Measurements from ENCODE around the gene SLC34A1.

Gene SLC34A1

GRCh38 chr5:177430140-177430951, 46.1 kb downstream of the SLC34A1 start:
- TF ChIP-seq CTCF (conservative IDR thresholded peaks at IDR 0.05; ENCODE audit: low read depth, low read length) = no peak
- no peak for DNase-seq (ENCODE audit: low read depth)
- no peak overlapping the region for H3K4me3 ChIP-seq (ENCODE audit: low read depth, low read length)

GRCh38 chr5:177430972-177431316, 46.7 kb downstream of the SLC34A1 start:
- no peak overlapping the region for H3K4me3 ChIP-seq (ENCODE audit: low read depth, low read length)
- DNase-seq (ENCODE audit: low read depth) = no peak
- TF ChIP-seq CTCF (conservative IDR thresholded peaks at IDR 0.05; ENCODE audit: low read depth, low read length) = no peak

GRCh38 chr5:177431317-177432142, 47.3 kb downstream of the SLC34A1 start:
- DNase-seq (ENCODE audit: low read depth) = no peak
- H3K4me3 ChIP-seq (ENCODE audit: low read depth, low read length) = no peak overlapping the region
- no peak for TF ChIP-seq CTCF (conservative IDR thresholded peaks at IDR 0.05; ENCODE audit: low read depth, low read length)

- no peak overlapping the region for H3K4me3 ChIP-seq (ENCODE audit: low read depth, low read length)
- no peak for DNase-seq (ENCODE audit: low read depth)
- TF ChIP-seq CTCF (conservative IDR thresholded peaks at IDR 0.05; ENCODE audit: low read depth, low read length) = no peak
Measured at GRCh38 chr5:177432143-177432838, 48.1 kb downstream of the SLC34A1 start.

- H3K4me3 ChIP-seq (ENCODE audit: low read depth, low read length) = no peak overlapping the region
- TF ChIP-seq CTCF (conservative IDR thresholded peaks at IDR 0.05; ENCODE audit: low read depth, low read length) = no peak
- DNase-seq (ENCODE audit: low read depth) = no peak
Measured at GRCh38 chr5:177432839-177433657, 48.8 kb downstream of the SLC34A1 start.

GRCh38 chr5:177433658-177434217, 49.5 kb downstream of the SLC34A1 start:
- DNase-seq (ENCODE audit: low read depth) = no peak
- no peak for TF ChIP-seq CTCF (conservative IDR thresholded peaks at IDR 0.05; ENCODE audit: low read depth, low read length)
- no peak overlapping the region for H3K4me3 ChIP-seq (ENCODE audit: low read depth, low read length)

All from choroid plexus epithelial cell (primary cell).